Panc1 (cell line): ENCODE data around the gene KIAA0930. TPM values are rescaled to one million over a fixed set of nuclear protein-coding genes. Genes with fewer than 3 reads are reported as not detected.

ENCODE experiments used
- ATAC-seq: fragments of 200-7000 bp; cut with Tn5 transposase; 2 replicates; pipeline ENCODE4 v1.9.1; 2020; ENCODE audit warnings: mild to moderate bottlenecking, moderate library complexity
- BruUV-seq: library from RNA; stranded (reverse); fragments of 400-500 nt; replicated peaks from 2 replicates; lab custom pipeline; 2021; lab: Mats Ljungman, UMichigan
- CTCF ChIA-PET: fragments of 300-600 bp; sonication (Branson Sonifier 250); formaldehyde crosslinking; loops from one replicate; lab custom pipeline; 2022; ENCODE audit warnings: antibody characterized with exemption; lab: Charles Lee
- POLR2A ChIA-PET: fragments of 300-600 bp; sonication (Branson Sonifier 250); formaldehyde crosslinking; loops from one replicate; lab custom pipeline; 2022; ENCODE audit warnings: antibody characterized with exemption; lab: Charles Lee
- DNase-seq: peaks from one replicate; pipeline ENCODE4 v3.0.0-alpha.2; 2010; ENCODE audit warnings: low read depth, low spot score
- H3K27ac ChIP-seq: 2 replicates; pipeline ENCODE4 v1.5.1; 2011; ENCODE audit warnings: mild to moderate bottlenecking, low read length, inconsistent platforms
- H3K27me3 ChIP-seq: fragments of 200-500 bp; sonication (Bioruptor generic); 2 replicates; pipeline ENCODE4 v1.6.0; 2014; ENCODE audit warnings: low read length, inconsistent platforms; ENCODE audit not compliant: control insufficient read depth, insufficient read depth
- H3K36me3 ChIP-seq: fragments of 200-500 bp; sonication (Bioruptor generic); 2 replicates; pipeline ENCODE4 v1.5.1; 2014; ENCODE audit warnings: inconsistent platforms, mild to moderate bottlenecking, low read length, moderate library complexity; ENCODE audit not compliant: control insufficient read depth, insufficient read depth
- H3K4me1 ChIP-seq: 2 replicates; pipeline ENCODE4 v1.5.1; 2011; ENCODE audit warnings: inconsistent platforms, mild to moderate bottlenecking, low read length, moderate library complexity; ENCODE audit not compliant: control insufficient read depth, insufficient read depth
- H3K4me3 ChIP-seq, 2 experiments: 2 replicates each; pipeline ENCODE4 v1.5.1; 2011 to 2012; ENCODE audit warnings: low read depth in 2 of 2, low read length in 2 of 2, mild to moderate bottlenecking in 2 of 2, inconsistent platforms in 1 of 2, moderate library complexity in 1 of 2
- H3K9me3 ChIP-seq: fragments of 200-500 bp; sonication (Bioruptor generic); 2 replicates; pipeline ENCODE4 v1.5.1; 2014; ENCODE audit warnings: low read depth, mild to moderate bottlenecking, inconsistent platforms, low read length, moderate library complexity; ENCODE audit not compliant: control insufficient read depth, insufficient read depth
- CTCF ChIP-seq: fragments of 450-650 bp; IDR thresholded peaks from 2 replicates; pipeline ENCODE4 v1.5.1; 2017; ENCODE audit warnings: mild to moderate bottlenecking
- POLR2AphosphoS5 ChIP-seq: IDR thresholded peaks from 2 replicates; pipeline ENCODE4 v1.6.1; 2012; ENCODE audit warnings: mild to moderate bottlenecking, low read depth, low read length, moderate library complexity
- REST ChIP-seq, 2 experiments: IDR thresholded peaks; 2 replicates each; pipeline ENCODE4 v1.6.1; 2011 to 2012; ENCODE audit warnings: low read depth in 2 of 2, control low read depth in 1 of 2, low read length in 1 of 2, mild to moderate bottlenecking in 1 of 2, moderate library complexity in 1 of 2; ENCODE audit not compliant: insufficient read depth in 1 of 2
- SIN3A ChIP-seq: IDR thresholded peaks from 2 replicates; pipeline ENCODE4 v1.6.1; 2012; ENCODE audit warnings: low read depth, mild to moderate bottlenecking, low read length, moderate library complexity, borderline replicate concordance; ENCODE audit not compliant: insufficient read depth
- TCF7L2 ChIP-seq: IDR thresholded peaks from 2 replicates; pipeline ENCODE4 v1.6.1; 2011; ENCODE audit warnings: mild to moderate bottlenecking, low read depth, low read length, inconsistent platforms
- in situ Hi-C: cut with HindIII; loops from 2 replicates; pipeline ENCODE4 v1.10.0; 2016; ENCODE audit warnings: low sequenced_read_pairs, low pct_unique_long_range_greater_than_20kb
- intact Hi-C: fragments of 100-400 bp; cut with micrococcal nuclease; formaldehyde crosslinking; loops from one replicate; pipeline ENCODE4 v1.10.0; 2022; ENCODE audit not compliant: unreplicated experiment
- total RNA-seq: library from RNA; stranded (reverse); gene quantifications from one replicate; pipeline ENCODE4 v1.2.1, GENCODE V29; 2021; ENCODE audit not compliant: unreplicated experiment

Gene KIAA0930
- total RNA-seq, 1 experiment from 2014 or later = 42.5 TPM

GRCh38 chr22:45200860-45201511 lies 39.7 kb downstream of the KIAA0930 start:
- Histone ChIP-seq H3K4me1 (peaks cover 9% of the 10 kb centered on the region), H3K36me3 (no peaks in the 10 kb centered on the region), H3K9me3 (no peaks in the 10 kb centered on the region), H3K4me3 (no peak overlapping the region), H3K27ac (no peak overlapping the region), H3K27me3 (no peaks in the 10 kb centered on the region)
- intact Hi-C loops = no loop called here
- TF ChIP-seq POLR2AphosphoS5 (no peak), TCF7L2 (no peak), CTCF (no peak)
- DNase-seq = no peak
- ChIA-PET POLR2A (no interaction called here), CTCF (no interaction called here)
- BruUV-seq = no TSS peak
- peak; percentile 38; the same call in 1 of the 2 replicates for ATAC-seq
- in situ Hi-C loops = no loop called here

DNA sequence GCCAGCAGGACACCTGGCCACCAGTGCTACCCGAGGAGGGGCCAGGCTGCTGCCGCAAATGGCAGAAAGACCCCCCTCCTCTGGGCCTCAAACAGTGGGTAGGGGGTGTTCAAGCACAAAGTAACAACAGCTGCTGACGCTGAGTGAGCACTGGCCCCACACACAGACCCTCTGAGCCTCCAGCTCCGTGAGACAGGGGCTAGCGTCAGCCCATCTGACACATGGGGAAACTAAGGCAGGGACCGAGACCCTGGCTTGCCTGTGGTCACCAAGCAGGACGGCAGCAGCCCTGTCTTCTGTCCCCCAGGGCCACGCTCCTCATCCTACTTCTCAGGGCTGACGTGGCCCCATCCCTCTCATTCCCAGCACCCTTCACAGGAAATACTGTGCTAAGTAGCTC lies 40.5 kb downstream of the KIAA0930 start:
- ChIA-PET CTCF (no interaction called here), POLR2A (no interaction called here)
- intact Hi-C loops (no loop called here), in situ Hi-C loops (no loop called here)
- H3K27me3 ChIP-seq = no peaks in the 10 kb centered on the region
- H3K36me3 ChIP-seq = no peaks in the 10 kb centered on the region
- peaks cover 9% of the 10 kb centered on the region for H3K4me1 ChIP-seq
- H3K4me3 ChIP-seq = no peak overlapping the region
- ATAC-seq = no peak
- DNase-seq = no peak
- no peaks in the 10 kb centered on the region for H3K9me3 ChIP-seq
- H3K27ac ChIP-seq = no peak overlapping the region
- no peak for TF ChIP-seq SIN3A
- no peak for TF ChIP-seq REST (IDR thresholded peaks at IDR 0.05; ENCODE audit: insufficient read depth in 1 of 2, low read depth in 2 of 2, low read length in 1 of 2)
- TF ChIP-seq TCF7L2 = no peak
- no peak for TF ChIP-seq POLR2AphosphoS5
- no peak for TF ChIP-seq CTCF
- no TSS peak for BruUV-seq
